ENCODE measurements around the gene RAB32.

Gene RAB32

GRCh38 chr6:146593986-146594385 lies 50.4 kb downstream of the RAB32 start:
- Histone ChIP-seq H2AFZ (ENCODE audit: low read depth, low read length) (no peak overlapping the region), H3K27me3 (ENCODE audit: insufficient read depth, low read length) (no peaks in the 10 kb centered on the region), H3K36me3 (ENCODE audit: insufficient read depth, low read length) (no peaks in the 10 kb centered on the region), H3K9me3 (ENCODE audit: low read length) (no peaks in the 10 kb centered on the region), H3K4me1 (ENCODE audit: insufficient read depth, low read length) (no peaks in the 10 kb centered on the region), H3K4me3 (ENCODE audit: low read length) (no peak overlapping the region)

- H3K27me3 ChIP-seq (ENCODE audit: insufficient read depth, low read length), result no peaks in the 10 kb centered on the region
- no peak overlapping the region for H2AFZ ChIP-seq (ENCODE audit: low read depth, low read length)
- no peaks in the 10 kb centered on the region for H3K36me3 ChIP-seq (ENCODE audit: insufficient read depth, low read length)
- H3K4me1 ChIP-seq (ENCODE audit: insufficient read depth, low read length), result no peaks in the 10 kb centered on the region
- no peak overlapping the region for H3K4me3 ChIP-seq (ENCODE audit: low read length)
- no peaks in the 10 kb centered on the region for H3K9me3 ChIP-seq (ENCODE audit: low read length)
Measured at GRCh38 chr6:146594495-146594894, 50.9 kb downstream of the RAB32 start.

GRCh38 chr6:146595972-146596731 lies 52.5 kb downstream of the RAB32 start:
- no peaks in the 10 kb centered on the region for H3K9me3 ChIP-seq (ENCODE audit: low read length)
- no peaks in the 10 kb centered on the region for H3K27me3 ChIP-seq (ENCODE audit: insufficient read depth, low read length)
- H3K4me3 ChIP-seq (ENCODE audit: low read length), result no peak overlapping the region
- H3K36me3 ChIP-seq (ENCODE audit: insufficient read depth, low read length), result no peaks in the 10 kb centered on the region
- no peak overlapping the region for H2AFZ ChIP-seq (ENCODE audit: low read depth, low read length)
- no peaks in the 10 kb centered on the region for H3K4me1 ChIP-seq (ENCODE audit: insufficient read depth, low read length)

GRCh38 chr6:146598772-146599405 lies 55.3 kb downstream of the RAB32 start, which contains the start of gene ADGB:
ADGB (plus strand) TSS chr6:146598972; CDS start chr6:146599041, 69 bp downstream.
- Histone ChIP-seq H3K9me3 (ENCODE audit: low read length) (no peaks in the 10 kb centered on the region), H3K4me1 (ENCODE audit: insufficient read depth, low read length) (no peaks in the 10 kb centered on the region), H3K27me3 (ENCODE audit: insufficient read depth, low read length) (no peaks in the 10 kb centered on the region), H3K4me3 (ENCODE audit: low read length) (peak within 1 kb of the TSS; percentile 41), H3K36me3 (ENCODE audit: insufficient read depth, low read length) (no peaks in the 10 kb centered on the region), H2AFZ (ENCODE audit: low read depth, low read length) (peak within 1 kb of the TSS; percentile 48)

GRCh38 chr6:146601352-146601751 lies 57.7 kb downstream of the RAB32 start:
- no peaks in the 10 kb centered on the region for H3K4me1 ChIP-seq (ENCODE audit: insufficient read depth, low read length)
- H3K4me3 ChIP-seq (ENCODE audit: low read length), result no peak overlapping the region
- no peaks in the 10 kb centered on the region for H3K27me3 ChIP-seq (ENCODE audit: insufficient read depth, low read length)
- no peaks in the 10 kb centered on the region for H3K36me3 ChIP-seq (ENCODE audit: insufficient read depth, low read length)
- no peak overlapping the region for H2AFZ ChIP-seq (ENCODE audit: low read depth, low read length)
- H3K9me3 ChIP-seq (ENCODE audit: low read length), result no peaks in the 10 kb centered on the region

- Histone ChIP-seq H3K4me1 (ENCODE audit: insufficient read depth, low read length) (no peaks in the 10 kb centered on the region), H2AFZ (ENCODE audit: low read depth, low read length) (no peak overlapping the region), H3K4me3 (ENCODE audit: low read length) (no peak overlapping the region), H3K36me3 (ENCODE audit: insufficient read depth, low read length) (no peaks in the 10 kb centered on the region), H3K27me3 (ENCODE audit: insufficient read depth, low read length) (no peaks in the 10 kb centered on the region), H3K9me3 (ENCODE audit: low read length) (no peaks in the 10 kb centered on the region)
Measured at GRCh38 chr6:146602526-146602925, 58.9 kb downstream of the RAB32 start.

Measured in neuron (in vitro differentiated cells).